OCI-LY1 (cell line): ENCODE data around the gene SH3RF1.
A peak's percentile ranks its signal among the peaks of the same experiment; 100 is the strongest.

ENCODE experiments used
- H2AFZ ChIP-seq: fragments of 200-600 bp; sonication (generic), shearing (Covaris generic); 2 replicates; pipeline ENCODE4 v1.6.0; 2014; ENCODE audit warnings: antibody characterized with exemption, mild to moderate bottlenecking, low read length
- H3F3A ChIP-seq: fragments of 200-600 bp; sonication (generic), shearing (Covaris generic); 2 replicates; pipeline ENCODE4 v1.6.0; 2014; ENCODE audit warnings: mild to moderate bottlenecking, antibody characterized with exemption, low read length, moderate library complexity; ENCODE audit not compliant: insufficient read depth
- H3K27ac ChIP-seq: fragments of 200-600 bp; sonication (generic); 2 replicates; pipeline ENCODE4 v1.5.1; 2014; ENCODE audit warnings: low read length, mixed run types, mild to moderate bottlenecking, low read depth; ENCODE audit not compliant: poor library complexity, severe bottlenecking
- H3K27me3 ChIP-seq: fragments of 200-600 bp; sonication (generic); 2 replicates; pipeline ENCODE4 v1.6.0; 2014; ENCODE audit warnings: antibody characterized with exemption, mild to moderate bottlenecking, low read length, moderate library complexity; ENCODE audit not compliant: insufficient read depth
- H3K36me3 ChIP-seq: fragments of 200-600 bp; sonication (generic); 2 replicates; pipeline ENCODE4 v1.6.1; 2014; ENCODE audit warnings: mild to moderate bottlenecking, antibody characterized with exemption, low read length, moderate library complexity, mixed read lengths; ENCODE audit not compliant: insufficient read depth
- H3K4me1 ChIP-seq: fragments of 200-600 bp; sonication (generic); 2 replicates; pipeline ENCODE4 v1.5.1; 2014; ENCODE audit warnings: mild to moderate bottlenecking, low read length, moderate library complexity; ENCODE audit not compliant: insufficient read depth, severe bottlenecking
- H3K4me2 ChIP-seq: fragments of 200-600 bp; sonication (generic), shearing (Covaris generic); 2 replicates; pipeline ENCODE4 v1.6.1; 2014; ENCODE audit warnings: low read length
- H3K4me3 ChIP-seq: fragments of 200-600 bp; sonication (generic); 2 replicates; pipeline ENCODE4 v1.5.1; 2014; ENCODE audit warnings: low read length, low read depth, mild to moderate bottlenecking, mixed read lengths; ENCODE audit not compliant: poor library complexity, severe bottlenecking
- H3K79me2 ChIP-seq: fragments of 200-600 bp; shearing (Covaris generic); 2 replicates; pipeline ENCODE4 v1.6.1; 2016; ENCODE audit warnings: mixed run types, low read length, mixed read lengths; ENCODE audit not compliant: insufficient read depth
- H3K9ac ChIP-seq: fragments of 200-600 bp; sonication (generic), shearing (Covaris generic); 2 replicates; pipeline ENCODE4 v1.6.1; 2014; ENCODE audit warnings: mild to moderate bottlenecking, low read length, mixed read lengths
- H3K9me2 ChIP-seq: fragments of 200-600 bp; sonication (generic), shearing (Covaris generic); 2 replicates; pipeline ENCODE4 v1.6.1; 2014; ENCODE audit warnings: low read depth, mild to moderate bottlenecking, low read length, mixed read lengths
- H3K9me3 ChIP-seq: fragments of 200-600 bp; shearing (Covaris generic); 2 replicates; pipeline ENCODE4 v1.6.1; 2014; ENCODE audit warnings: low read length, mixed read lengths
- H4K20me1 ChIP-seq: fragments of 200-600 bp; sonication (generic), shearing (Covaris generic); 2 replicates; pipeline ENCODE4 v1.6.0; 2016; ENCODE audit warnings: mild to moderate bottlenecking, low read length; ENCODE audit not compliant: insufficient read depth
- CTCF ChIP-seq: fragments of 200-600 bp; sonication (generic), shearing (Covaris generic); IDR thresholded peaks from 2 replicates; pipeline ENCODE4 v1.5.1; 2017; ENCODE audit warnings: mild to moderate bottlenecking, antibody characterized with exemption, low read length, moderate library complexity, mixed read lengths
- EZH2 ChIP-seq: fragments of 200-600 bp; sonication (generic), shearing (Covaris generic); IDR thresholded peaks from 2 replicates; pipeline ENCODE4 v1.8.0; 2017; ENCODE audit warnings: borderline replicate concordance, mixed run types, mild to moderate bottlenecking, antibody characterized with exemption, low read length, moderate library complexity, mixed read lengths

The SH3RF1 gene

GRCh38 chr4:169068423-169068822, 202.3 kb downstream of the SH3RF1 start:
- peak overlapping the region; percentile 86; the same call in 1 of the 2 replicates for H2AFZ ChIP-seq
- H3K79me2 ChIP-seq = no peaks in the 10 kb centered on the region
- no peaks in the 10 kb centered on the region for H3K36me3 ChIP-seq
- no peaks in the 10 kb centered on the region for H4K20me1 ChIP-seq
- no peaks in the 10 kb centered on the region for H3K9me3 ChIP-seq
- peaks cover 39% of the 10 kb centered on the region for H3K4me1 ChIP-seq
- no peaks in the 10 kb centered on the region for H3K9me2 ChIP-seq
- peak overlapping the region; percentile 44 for H3K27ac ChIP-seq
- no peaks in the 10 kb centered on the region for H3K27me3 ChIP-seq
- H3K4me2 ChIP-seq = peak overlapping the region; percentile 33; the same call in 1 of the 2 replicates
- peak; percentile 65 for TF ChIP-seq CTCF
- no peak for TF ChIP-seq EZH2
- H3K4me3 ChIP-seq = no peak overlapping the region
- no peaks in the 10 kb centered on the region for H3F3A ChIP-seq
- no peak overlapping the region; the same call in 1 of the 2 replicates for H3K9ac ChIP-seq

- no peak overlapping the region for H3K4me2 ChIP-seq
- H3K9me2 ChIP-seq = no peaks in the 10 kb centered on the region
- no peak overlapping the region for H3K9ac ChIP-seq
- H2AFZ ChIP-seq = no peak overlapping the region
- no peaks in the 10 kb centered on the region for H3K36me3 ChIP-seq
- no peaks in the 10 kb centered on the region for H3F3A ChIP-seq
- peaks cover 39% of the 10 kb centered on the region for H3K4me1 ChIP-seq
- H4K20me1 ChIP-seq = no peaks in the 10 kb centered on the region
- TF ChIP-seq CTCF = no peak
- no peak for TF ChIP-seq EZH2
- H3K27ac ChIP-seq = no peak overlapping the region
- no peaks in the 10 kb centered on the region for H3K9me3 ChIP-seq
- H3K79me2 ChIP-seq = no peaks in the 10 kb centered on the region
- no peaks in the 10 kb centered on the region for H3K27me3 ChIP-seq
- no peak overlapping the region for H3K4me3 ChIP-seq
Observed at GRCh38 chr4:169066934-169067333, 203.8 kb downstream of the SH3RF1 start.

GRCh38 chr4:169064296-169064695, 206.5 kb downstream of the SH3RF1 start:
- Histone ChIP-seq H3K27ac (no peak overlapping the region), H3K4me3 (no peak overlapping the region), H3K4me1 (peaks cover 14% of the 10 kb centered on the region), H3K9me3 (no peaks in the 10 kb centered on the region), H3K36me3 (no peaks in the 10 kb centered on the region), H3K27me3 (no peaks in the 10 kb centered on the region), H3K9me2 (no peaks in the 10 kb centered on the region), H2AFZ (no peak overlapping the region), H3K9ac (no peak overlapping the region), H4K20me1 (no peaks in the 10 kb centered on the region), H3F3A (no peaks in the 10 kb centered on the region), H3K79me2 (no peaks in the 10 kb centered on the region), H3K4me2 (no peak overlapping the region)
- TF ChIP-seq EZH2 = no peak
- no peak for TF ChIP-seq CTCF
